GM18498 (cell line): ENCODE measurements around the gene TPPP.
"Not testable (repeated sequence)": the region's sequence is repeated elsewhere in the genome, so short reads cannot be mapped to it uniquely, and the experiment has no call there.

Experiments used
- ATAC-seq: cut with Tn5 transposase; IDR thresholded peaks from one replicate; pipeline ENCODE4 v1.9.1; 2021; ENCODE audit warnings: mild to moderate bottlenecking, moderate library complexity; ENCODE audit not compliant: unreplicated experiment

TPPP gene

DNA sequence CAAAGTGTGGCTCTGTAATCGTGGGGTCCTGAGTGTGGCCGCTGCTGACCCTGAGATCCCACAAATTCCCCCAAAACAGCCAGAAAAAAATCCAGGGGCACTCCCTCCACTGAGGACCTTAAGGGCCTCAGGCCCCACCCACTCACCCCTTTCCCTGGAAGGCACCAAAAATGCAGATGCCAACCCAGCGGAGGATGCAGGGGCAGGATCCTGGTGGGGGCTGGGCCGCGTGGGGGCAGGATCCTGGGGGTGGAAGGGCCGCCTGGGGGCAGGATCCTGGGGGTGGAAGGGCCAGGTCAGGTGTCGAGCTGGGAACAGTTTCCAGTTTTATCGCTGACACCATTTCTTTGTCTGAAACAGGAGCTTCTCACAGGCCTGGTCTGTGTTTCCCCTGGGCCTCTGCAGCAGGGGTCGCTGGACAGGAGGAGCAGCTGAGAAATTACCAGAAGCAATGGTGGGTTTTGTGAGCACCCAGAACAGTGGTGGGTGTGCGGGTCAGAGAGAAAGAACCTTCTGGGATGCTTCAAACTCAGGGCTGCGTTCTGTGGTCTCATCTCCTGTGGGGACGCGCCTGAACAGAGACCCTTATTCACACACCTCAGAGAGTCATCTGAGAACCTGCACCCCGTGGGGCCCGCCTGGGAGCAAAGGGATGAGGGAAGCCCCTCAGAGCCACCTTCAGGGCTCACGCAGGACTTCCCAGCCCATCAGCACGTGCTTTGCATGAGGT is 13.8 kb downstream of the TPPP start:
- not testable (repeated sequence) for ATAC-seq

DNA sequence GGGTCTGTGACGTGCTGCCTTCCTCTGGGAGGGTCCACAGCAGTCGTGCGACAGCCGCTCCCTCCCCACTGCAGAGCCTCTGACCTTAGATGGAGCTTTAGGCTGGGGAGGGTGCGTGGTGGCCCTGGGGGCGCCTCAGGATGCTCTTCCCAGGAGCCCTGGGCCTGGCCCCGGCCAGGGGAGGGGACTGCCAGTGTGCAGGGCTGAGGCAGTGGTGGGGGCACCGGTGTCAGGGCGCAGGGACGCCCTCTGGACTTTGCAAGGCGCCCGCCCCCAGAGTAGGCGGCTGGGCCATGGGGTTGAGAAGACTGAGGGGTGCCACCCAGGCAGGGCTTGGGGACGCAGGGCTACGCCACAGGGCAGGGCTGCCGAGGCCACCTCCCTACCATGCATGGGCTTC is 14.6 kb downstream of the TPPP start:
- not testable (repeated sequence) for ATAC-seq

DNA sequence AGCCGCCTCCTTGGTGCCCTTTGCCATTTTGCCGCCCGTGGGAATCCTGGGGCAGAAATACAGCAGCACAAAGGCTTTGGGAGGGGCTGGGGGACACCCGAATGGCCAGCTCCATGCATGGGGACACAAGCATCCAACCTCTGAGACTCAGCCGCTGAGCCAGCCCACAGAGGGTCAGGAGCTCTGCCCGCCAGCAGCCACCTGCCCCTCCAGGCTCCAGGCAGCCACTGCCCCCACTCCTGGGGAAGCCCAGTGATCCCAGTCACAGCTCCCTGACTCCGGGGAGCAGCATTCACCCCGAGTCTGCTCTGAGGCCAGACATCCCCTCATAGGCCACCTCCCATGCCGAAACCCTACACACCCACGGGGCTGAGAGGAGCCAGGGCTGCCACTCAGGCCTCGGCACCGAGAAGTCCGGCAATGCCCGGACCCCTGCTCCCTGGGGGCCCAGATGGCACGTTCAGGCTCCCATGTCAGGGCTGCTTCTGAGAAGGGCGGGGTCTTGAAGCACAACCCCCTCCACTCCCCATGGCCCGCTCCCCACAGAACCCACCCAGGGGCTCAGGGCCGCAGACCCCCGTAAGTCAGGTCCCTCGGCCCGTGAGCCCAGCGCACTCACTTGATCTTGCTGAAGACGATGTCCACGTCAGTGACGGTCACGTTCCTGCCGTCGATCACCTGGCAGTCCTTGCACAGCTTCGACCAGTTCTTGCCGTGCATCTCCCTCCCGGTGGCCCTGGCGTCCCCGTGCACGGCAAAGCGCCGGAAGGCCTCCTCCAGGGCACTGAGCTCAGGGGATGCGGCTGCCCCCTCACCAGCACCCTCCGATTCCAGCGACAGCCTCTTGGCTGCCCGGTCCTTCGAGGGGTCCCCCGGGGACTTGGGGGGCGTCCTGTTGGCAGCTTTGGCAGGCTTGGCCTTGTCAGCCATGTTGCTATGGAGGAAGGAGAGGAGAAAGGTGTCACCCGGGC is 15.7 kb downstream of the TPPP start:
- ATAC-seq = no peak

DNA sequence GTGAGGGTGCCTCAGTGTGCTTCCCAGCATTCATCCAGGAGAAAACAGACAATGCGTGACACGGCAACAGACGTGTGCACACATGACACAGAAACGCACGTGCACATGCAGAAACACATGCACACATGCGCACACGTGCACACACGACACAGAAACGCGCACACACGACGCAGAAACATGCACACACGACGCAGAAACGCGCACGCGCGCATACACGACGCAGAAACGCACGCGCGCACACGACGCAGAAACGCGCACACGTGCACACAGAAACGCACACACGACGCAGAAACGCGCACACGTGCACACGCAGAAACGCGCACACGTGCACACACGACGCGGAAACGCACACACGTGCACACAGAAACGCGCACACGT is 16.5 kb downstream of the TPPP start:
- no peak for ATAC-seq

DNA sequence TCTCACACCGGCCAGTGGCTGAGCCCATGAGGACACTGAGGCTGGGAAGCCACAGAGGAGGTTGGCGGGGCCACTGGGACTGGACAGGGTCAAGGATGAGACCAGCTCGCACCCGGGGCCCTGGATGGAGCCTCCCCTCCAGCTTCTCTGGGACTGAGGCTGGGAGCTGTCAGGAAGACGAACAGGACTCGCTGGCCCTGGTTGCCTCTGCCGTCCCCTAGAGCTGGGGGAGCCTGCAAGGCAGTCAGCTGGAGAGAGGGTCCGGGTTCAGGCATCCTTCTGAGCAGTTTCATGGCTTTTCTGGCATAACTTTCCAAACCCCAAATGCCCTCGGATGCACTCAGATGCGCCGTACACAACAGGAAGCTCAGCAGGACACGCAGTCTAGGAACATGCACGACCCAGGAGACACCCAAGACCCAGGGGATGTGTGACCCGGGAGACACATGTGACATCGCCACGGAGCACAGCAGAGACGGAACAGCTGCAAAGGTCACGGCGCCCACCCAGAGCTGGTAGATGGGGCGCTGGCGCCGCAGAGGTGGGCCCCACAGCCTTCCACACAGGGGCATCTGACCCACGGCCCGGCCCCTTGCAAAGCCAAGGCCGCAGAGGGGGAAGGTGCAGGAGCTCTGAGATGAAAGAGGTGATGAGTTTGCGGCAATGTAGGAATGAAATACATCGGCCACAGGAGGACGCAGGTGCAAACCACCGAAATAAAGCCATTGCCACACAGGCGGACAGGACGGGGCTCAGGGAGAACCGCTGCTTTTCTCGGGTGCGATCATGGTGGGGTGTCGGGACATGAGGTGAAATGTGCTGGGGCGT is 17.1 kb downstream of the TPPP start:
- no peak for ATAC-seq

DNA sequence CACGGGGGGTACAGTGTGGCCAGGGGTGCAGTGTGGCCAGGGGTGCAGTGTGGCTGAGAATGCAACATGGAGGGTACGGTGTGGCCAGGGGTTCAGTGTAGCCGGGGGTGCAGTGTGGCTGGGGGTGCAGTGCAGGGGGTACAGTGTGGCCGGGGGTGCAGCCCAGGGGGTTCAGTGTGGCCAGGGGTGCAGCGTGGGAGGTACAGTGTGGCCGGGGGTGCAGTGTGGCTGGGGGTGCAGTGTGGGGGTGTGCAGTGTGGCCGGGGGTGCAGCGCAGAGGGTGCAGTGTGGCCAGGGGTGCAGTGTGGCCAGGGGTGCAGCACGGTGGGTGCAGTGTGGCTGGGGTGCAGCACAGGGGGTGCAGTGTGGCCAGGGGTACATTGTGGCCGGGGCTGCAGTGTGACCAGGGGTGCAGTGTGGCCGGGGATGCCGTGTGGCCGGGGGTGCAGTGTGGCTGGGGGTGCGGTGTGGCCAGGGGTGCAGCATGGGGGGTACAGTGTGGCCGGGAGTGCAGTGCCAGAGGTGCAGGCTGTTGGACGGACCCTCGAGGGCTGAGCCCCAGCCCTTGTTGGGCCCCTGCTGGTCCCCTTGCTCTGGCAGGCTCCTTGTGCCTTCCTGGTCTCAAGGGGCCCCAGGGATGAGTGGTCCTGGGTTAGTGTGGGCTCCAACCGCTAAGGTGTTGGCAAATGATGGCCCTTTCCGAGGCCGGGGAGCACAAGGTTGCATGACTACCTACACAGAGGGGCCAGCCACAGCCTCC is 17.9 kb downstream of the TPPP start:
- no peak for ATAC-seq

DNA sequence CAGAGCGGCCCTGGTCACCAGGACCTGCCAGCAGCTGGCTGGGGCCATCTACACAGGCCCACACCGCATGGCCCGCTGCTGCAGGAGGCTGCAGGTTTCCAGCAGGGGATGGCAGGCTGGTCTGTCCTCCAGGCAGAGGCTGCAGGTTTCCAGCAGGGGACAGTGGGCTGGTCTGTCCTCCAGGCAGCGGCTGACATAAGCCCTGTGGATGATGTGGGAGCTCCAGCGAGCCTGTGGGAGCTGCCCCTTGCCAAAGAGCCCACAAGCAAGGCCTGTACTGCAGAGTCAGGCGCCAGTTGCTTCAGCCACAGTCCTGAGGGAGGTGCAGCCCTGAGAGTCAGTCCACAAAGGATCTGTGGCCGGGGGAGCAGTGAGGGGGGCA is 18.5 kb downstream of the TPPP start:
- ATAC-seq = no peak

DNA sequence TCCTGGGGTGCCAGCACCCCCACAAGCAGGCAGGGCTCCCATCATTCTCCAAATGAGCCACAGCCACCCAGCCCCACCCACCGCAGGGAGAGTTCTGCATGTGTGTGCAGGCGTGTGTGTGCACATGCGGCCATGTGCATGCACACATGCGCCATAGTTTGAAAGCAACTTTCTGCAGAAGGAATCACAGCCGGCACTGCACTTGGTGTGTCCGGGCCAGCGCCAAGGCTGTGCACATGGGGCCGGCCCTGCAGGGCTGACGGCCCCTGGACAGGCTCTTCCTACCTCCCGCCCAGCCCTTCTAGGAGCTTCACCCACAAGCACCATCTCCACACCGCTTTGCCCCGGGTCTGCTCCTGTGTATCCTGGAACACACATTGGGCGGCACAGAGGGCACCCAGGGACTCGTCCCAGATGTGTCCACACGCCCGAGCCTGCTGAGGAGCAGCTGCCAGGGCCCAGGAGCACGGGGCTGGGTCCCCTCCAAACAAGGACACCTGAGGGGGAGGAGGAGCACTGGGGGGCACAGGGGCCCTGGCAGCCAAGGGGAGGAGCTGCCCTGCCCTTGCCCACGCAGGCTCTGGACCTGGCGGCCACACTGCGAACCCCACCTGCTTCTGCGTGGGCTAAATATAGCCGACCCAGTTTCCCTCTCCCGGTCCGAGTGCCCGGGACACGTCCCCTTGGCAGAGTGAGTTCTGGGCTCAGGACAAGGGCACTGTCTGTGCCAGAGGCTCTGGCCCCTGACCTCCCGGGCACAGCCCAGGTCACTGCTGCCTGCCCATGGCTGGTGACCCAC is 19.1 kb downstream of the TPPP start:
- no peak for ATAC-seq

DNA sequence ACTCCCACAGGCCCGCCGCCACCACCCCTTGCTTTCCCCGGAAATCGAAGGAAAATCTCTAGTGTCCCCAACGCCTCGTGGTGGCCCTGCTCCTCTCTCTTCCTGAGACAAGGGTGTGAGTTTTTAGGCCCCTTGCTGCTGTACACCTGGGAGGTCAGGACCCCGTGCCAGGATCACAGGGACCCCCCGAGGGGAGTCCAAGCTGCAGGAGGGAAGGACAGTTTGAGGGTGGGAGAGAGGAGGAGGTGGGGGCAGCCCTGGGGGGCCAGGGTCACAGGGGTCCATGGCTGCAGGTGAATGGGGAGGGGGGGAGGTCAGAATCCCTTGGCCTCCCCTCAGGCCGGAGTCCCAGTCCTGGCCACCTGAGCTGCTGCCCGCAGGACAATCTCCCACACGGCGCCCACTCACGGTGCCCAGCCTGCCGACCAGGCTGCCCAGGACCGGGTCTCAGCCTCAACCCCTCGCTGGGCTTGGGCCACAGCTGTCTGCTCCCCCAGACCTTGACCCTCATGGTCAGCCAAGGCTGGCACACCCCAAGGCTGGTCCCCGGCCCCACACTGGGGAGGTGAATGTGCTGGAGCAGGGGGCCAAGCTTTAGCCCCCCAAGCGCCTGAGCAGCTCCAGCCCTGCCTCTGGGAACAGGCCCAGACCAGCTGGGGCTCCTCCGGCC is 19.9 kb downstream of the TPPP start:
- no peak for ATAC-seq

DNA sequence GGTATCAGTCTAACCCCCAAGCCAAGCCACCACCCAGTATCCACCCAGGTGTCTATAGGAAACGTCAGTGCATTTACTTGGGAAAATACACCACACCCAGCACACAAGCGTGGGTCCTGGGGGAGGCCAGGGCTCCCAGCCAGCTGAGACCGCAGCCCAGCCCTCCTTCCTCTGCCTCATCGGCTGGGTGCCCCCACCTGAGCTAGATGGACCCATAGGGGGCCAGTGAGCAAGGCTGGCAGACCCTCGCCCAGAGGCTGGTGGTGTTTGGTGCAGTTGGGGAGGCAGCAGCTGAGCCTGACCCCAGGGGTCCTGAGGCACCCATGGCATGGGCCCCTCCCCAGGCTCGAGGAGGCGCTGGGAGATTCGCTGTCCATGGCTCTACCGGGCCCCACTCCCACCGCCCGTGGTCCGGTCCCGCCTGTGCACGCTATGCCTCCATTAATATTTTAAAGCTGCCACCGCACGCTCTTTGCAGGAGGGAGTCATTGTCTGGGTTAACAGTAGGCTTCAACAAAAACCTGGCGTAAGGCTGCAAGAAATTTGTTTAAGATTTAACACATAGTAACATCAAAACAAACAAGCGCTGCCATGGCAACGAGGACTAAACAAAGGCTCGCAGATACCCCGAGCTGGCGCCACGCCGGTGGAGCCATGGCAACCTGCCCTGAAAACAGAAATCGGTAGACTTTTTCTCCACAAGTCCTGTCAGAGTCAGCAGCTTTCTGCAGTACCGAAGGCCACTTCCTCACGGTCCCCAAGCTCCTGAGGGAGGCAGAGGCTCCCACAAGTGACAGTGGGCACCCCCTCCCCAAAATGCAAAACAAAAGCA is 20.6 kb downstream of the TPPP start:
- no peak for ATAC-seq

DNA sequence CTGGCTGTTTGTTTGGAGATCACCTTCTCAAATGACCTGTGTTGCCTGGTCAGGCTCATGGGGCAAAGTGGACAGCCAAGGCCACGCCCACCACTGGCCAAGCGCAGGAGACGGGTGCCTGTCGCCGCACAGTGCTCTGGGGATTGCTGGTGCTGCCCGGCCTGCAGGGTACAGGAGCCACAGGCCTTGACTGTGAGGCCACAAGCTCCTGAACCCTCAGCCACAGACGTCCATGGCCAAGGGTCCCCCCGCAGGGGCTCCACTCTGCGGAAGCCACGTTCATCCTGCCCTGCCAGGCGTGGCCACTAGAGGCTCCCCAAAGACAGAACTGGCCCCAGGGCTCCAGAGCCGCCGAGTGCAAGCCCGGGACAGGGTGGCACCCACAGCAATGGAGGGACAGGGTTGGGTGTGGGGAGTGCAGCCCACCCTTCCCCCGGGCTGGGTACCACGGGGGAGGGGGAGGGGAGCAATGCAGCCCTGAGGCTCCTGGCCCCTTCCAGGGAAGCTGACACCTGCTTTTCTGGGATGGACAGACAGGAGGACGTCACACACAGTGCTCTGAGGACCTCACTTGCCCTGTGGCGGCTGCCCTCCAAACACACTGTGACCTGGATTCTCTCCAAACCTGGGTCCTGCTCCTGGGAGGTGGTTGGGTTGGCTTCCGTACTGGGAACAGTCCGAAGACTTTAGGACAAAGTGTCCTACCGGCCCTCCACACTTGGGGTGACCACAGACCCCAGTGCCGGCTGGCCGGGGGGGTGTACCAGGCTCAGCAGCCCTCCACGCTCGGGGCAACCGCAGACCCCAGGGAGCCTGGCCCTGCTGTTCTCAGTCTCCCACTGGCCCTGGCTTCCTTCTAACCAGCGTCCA is 21.5 kb downstream of the TPPP start:
- ATAC-seq = peak; percentile 80

DNA sequence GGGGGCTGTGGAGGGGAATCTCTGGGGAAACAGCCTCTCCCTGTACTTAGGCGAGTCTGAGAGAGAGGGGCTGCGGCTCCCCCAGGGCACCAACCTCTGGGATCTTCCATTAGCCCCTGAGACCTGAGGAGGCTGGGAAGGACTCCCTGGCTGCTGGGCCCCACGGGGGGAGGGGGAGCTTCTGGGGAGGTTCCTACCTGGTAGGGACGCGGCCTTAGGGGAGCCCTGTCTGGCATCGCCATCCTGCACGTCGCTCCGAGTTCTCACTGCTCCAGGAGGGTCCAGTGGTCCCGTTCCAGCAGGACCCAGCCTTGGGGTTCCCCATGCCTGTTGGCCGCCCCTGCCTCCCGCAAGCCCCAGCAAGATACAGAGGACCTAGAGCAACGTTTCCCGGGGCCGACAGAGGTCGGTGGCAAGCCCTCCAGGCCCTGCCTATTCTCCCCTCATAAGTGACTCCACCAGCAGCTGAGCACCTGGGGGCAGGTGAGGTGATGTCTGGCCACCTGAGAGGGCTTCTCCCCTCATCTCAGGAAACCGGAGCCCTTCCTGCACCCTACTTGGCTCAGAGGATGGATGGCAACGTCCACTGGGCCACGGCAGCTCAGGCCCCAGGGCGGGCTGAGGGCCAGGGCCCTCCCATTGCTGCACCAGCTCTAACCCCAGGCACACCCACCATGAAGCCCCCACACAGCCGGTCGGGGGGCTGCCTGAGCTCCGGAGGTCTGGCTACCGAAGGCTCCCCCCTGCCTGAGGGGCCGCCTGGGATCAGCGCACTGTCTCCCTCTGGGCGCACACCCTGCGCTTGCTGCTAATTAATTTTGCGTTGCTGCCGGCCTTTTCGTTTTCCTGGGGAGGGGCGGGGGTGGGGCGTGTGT is 22.5 kb downstream of the TPPP start:
- no peak for ATAC-seq

DNA sequence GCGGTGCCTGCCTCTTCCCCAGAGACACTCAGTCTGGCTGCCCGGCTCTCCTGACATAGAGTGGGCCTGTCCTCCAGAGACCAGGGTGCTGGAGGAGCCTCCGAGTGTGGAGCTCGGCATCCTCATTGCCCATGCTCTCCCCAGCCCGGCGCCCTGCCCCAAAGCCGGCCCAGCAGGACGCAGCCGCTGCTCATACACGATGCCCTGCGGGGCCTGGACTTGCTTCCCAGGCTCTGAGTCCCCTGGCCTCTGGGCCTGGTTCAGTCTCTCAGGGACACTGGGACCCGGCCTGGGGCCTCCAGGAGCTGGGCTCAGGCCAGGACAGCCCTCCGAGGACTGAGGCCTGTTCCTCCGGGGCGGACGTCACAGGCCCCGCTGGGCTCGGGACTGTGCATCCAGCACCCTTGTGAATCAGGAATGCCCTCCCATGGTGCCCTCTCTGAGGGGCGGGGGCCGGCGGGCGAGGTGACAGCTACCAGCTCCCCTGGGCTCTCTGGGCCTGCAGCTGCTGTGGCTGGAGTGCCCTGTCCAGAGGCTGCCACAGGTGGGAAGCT is 23.2 kb downstream of the TPPP start:
- ATAC-seq = no peak

DNA sequence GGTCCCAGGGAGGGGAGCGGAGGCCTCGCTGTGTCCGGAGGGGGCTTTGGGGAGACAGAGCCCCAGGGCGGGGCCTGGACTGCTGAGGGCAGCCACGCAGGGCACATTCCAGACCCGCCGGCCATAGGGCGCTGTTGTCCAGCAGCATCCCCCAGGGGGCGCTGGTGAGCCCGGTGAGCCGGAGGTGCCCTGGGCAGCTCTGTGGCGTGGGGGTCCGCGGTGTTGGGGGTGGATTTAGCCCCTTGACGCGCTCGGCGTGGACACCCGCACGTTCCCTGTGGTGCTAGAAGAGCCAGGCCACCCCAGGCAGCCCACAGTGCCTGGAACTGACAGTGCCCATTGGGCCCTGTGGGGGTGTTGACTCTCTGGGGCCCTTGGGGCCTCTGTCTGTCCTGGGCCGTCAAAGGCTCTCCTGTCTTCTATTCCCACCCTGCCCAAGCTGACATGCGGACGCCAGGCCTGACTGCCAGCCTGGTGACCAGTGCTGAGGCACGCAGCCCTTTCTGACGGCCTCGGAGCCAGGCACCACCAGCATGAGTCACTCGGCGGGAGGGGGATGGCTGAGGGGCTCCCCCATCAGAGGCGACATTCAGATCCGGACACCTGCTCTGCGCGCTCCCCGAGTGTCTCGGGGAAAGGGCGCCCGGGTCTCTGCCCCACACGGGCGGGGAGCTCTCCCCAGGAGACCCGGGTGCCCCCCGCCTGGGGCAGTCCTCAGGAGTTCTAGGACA is 23.9 kb downstream of the TPPP start:
- no peak for ATAC-seq

DNA sequence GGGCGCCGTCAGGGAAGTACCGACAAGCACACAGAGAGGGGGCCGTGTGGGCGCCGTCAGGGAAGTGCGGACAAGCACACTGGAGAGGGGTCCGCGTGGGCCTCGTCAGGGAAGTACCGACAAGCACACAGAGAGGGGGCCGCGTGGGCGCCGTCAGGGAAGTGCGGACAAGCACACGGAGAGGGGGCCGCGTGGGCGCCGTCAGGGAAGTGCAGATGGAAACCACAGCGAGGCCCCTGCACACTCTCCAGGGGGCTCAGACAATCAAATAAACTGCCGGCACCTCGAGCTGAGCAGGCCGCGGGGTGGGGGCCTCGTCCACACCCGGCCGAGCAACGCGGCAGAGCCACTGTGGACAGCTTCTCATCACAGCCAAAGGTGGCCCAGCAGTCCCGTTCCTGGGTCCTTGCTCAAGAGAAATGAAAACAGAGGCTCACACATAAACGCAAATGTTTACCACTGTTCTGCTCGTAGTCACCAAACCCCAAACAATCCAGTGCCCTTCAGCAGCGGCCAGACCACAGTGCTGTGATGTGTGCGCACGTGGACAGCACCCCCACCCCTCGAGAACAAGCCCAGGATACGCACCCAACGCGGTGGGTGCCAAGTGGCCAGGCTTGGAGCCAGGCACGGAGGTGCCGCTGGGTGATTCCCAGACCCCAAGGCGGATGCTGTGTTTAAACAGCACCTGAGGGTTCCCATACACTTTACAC is 24.7 kb downstream of the TPPP start:
- ATAC-seq = no peak
